BLaER1 (cell line): ENCODE measurements around the gene PPP2R5D.

Source experiments
- H3K27ac ChIP-seq: shearing (Covaris generic); formaldehyde crosslinking; 2 replicates; pipeline ENCODE4 v1.8.1; 2022
- H3K27me3 ChIP-seq: shearing (Covaris generic); formaldehyde crosslinking; 2 replicates; pipeline ENCODE4 v1.8.1; 2022
- H3K36me3 ChIP-seq: shearing (Covaris generic); formaldehyde crosslinking; 2 replicates; pipeline ENCODE4 v1.8.1; 2022
- H3K4me1 ChIP-seq: shearing (Covaris generic); formaldehyde crosslinking; 2 replicates; pipeline ENCODE4 v1.8.1; 2022
- H3K4me2 ChIP-seq: shearing (Covaris generic); formaldehyde crosslinking; 2 replicates; pipeline ENCODE4 v1.8.1; 2022
- H3K4me3 ChIP-seq: shearing (Covaris generic); formaldehyde crosslinking; 2 replicates; pipeline ENCODE4 v1.8.1; 2022
- H3K9ac ChIP-seq: shearing (Covaris generic); formaldehyde crosslinking; 2 replicates; pipeline ENCODE4 v1.8.1; 2022
- H3K9me3 ChIP-seq: shearing (Covaris generic); formaldehyde crosslinking; 2 replicates; pipeline ENCODE4 v1.8.1; 2022
- H4K20me1 ChIP-seq: shearing (Covaris generic); formaldehyde crosslinking; 2 replicates; pipeline ENCODE4 v1.8.1; 2022
- Cebpa-rat ChIP-seq: shearing (Covaris generic); IDR thresholded peaks from 2 replicates; pipeline ENCODE4 v1.8.1; 2022

PPP2R5D gene

GRCh38 chr6:42963179-42963854 lies 21.1 kb upstream of the PPP2R5D start:
- Histone ChIP-seq H3K9me3 (no peaks in the 10 kb centered on the region), H3K9ac (no peak overlapping the region), H3K4me3 (no peak overlapping the region), H3K27me3 (peaks cover 38% of the 10 kb centered on the region), H4K20me1 (peaks cover 25% of the 10 kb centered on the region), H3K4me1 (peaks cover 9% of the 10 kb centered on the region; the same call in 1 of the 2 replicates), H3K27ac (no peak overlapping the region), H3K4me2 (no peak overlapping the region), H3K36me3 (peaks cover 76% of the 10 kb centered on the region)
- TF ChIP-seq Cebpa-rat, result no peak

- no peak for TF ChIP-seq Cebpa-rat
- Histone ChIP-seq H3K4me3 (no peak overlapping the region), H3K27me3 (peaks cover 34% of the 10 kb centered on the region), H3K4me1 (peaks cover 11% of the 10 kb centered on the region; the same call in 1 of the 2 replicates), H4K20me1 (peaks cover 25% of the 10 kb centered on the region), H3K9ac (0 out of 2 replicates have a peak overlapping the region, but pooled peaks have one; percentile 14), H3K36me3 (peaks cover 83% of the 10 kb centered on the region), H3K27ac (no peak overlapping the region), H3K4me2 (no peak overlapping the region), H3K9me3 (no peaks in the 10 kb centered on the region)
Observed at GRCh38 chr6:42963855-42964605, 20.3 kb upstream of the PPP2R5D start.

- Histone ChIP-seq H3K27ac (no peak overlapping the region), H3K4me3 (no peak overlapping the region), H3K4me1 (peaks cover 4% of the 10 kb centered on the region; the same call in 1 of the 2 replicates), H3K9ac (no peak overlapping the region), H4K20me1 (peaks cover 9% of the 10 kb centered on the region; the same call in 1 of the 2 replicates), H3K27me3 (peaks cover 8% of the 10 kb centered on the region; the same call in 1 of the 2 replicates), H3K4me2 (no peak overlapping the region), H3K36me3 (peaks cover 93% of the 10 kb centered on the region), H3K9me3 (no peaks in the 10 kb centered on the region)
- TF ChIP-seq Cebpa-rat, result no peak
Observed at GRCh38 chr6:42966571-42966970, 17.8 kb upstream of the PPP2R5D start.

GRCh38 chr6:42967228-42967627 lies 17.1 kb upstream of the PPP2R5D start:
- TF ChIP-seq Cebpa-rat, result no peak
- Histone ChIP-seq H3K27me3 (peaks cover 2% of the 10 kb centered on the region; the same call in 1 of the 2 replicates), H3K36me3 (peaks cover 92% of the 10 kb centered on the region), H3K4me3 (no peak overlapping the region), H4K20me1 (peaks cover 3% of the 10 kb centered on the region; the same call in 1 of the 2 replicates), H3K4me2 (no peak overlapping the region), H3K9me3 (no peaks in the 10 kb centered on the region), H3K4me1 (peaks cover 4% of the 10 kb centered on the region; the same call in 1 of the 2 replicates), H3K9ac (peak overlapping the region; percentile 43; the same call in 1 of the 2 replicates), H3K27ac (no peak overlapping the region)

GRCh38 chr6:42968126-42968701 lies 16.2 kb upstream of the PPP2R5D start:
- no peaks in the 10 kb centered on the region; the same call in 1 of the 2 replicates for H4K20me1 ChIP-seq

GRCh38 chr6:42968783-42969182 lies 15.6 kb upstream of the PPP2R5D start:
- H3K9ac ChIP-seq, result no peak overlapping the region

More at GRCh38 chr6:42968126-42968701, 16.2 kb upstream of the PPP2R5D start:
- Histone ChIP-seq H3K4me3 (no peak overlapping the region), H3K4me1 (peaks cover 4% of the 10 kb centered on the region; the same call in 1 of the 2 replicates), H3K27ac (no peak overlapping the region), H3K9ac (no peak overlapping the region), H3K4me2 (no peak overlapping the region), H3K9me3 (no peaks in the 10 kb centered on the region), H3K27me3 (no peaks in the 10 kb centered on the region), H3K36me3 (peaks cover 90% of the 10 kb centered on the region)
- TF ChIP-seq Cebpa-rat, result no peak

GRCh38 chr6:42969431-42969830 lies 14.9 kb upstream of the PPP2R5D start:
- TF ChIP-seq Cebpa-rat, result no peak
- H4K20me1 ChIP-seq, result peaks cover 9% of the 10 kb centered on the region; the same call in 1 of the 2 replicates
- H3K36me3 ChIP-seq, result peaks cover 90% of the 10 kb centered on the region
- peaks cover 4% of the 10 kb centered on the region; the same call in 1 of the 2 replicates for H3K4me1 ChIP-seq
- H3K9ac ChIP-seq, result no peak overlapping the region
- H3K4me3 ChIP-seq, result no peak overlapping the region
- H3K4me2 ChIP-seq, result no peak overlapping the region
- no peak overlapping the region for H3K27ac ChIP-seq
- H3K27me3 ChIP-seq, result no peaks in the 10 kb centered on the region
- H3K9me3 ChIP-seq, result no peaks in the 10 kb centered on the region

More at GRCh38 chr6:42968783-42969182, 15.6 kb upstream of the PPP2R5D start:
- H3K27me3 ChIP-seq, result no peaks in the 10 kb centered on the region
- H3K36me3 ChIP-seq, result peaks cover 92% of the 10 kb centered on the region
- H3K9me3 ChIP-seq, result no peaks in the 10 kb centered on the region
- no peak for TF ChIP-seq Cebpa-rat
- H3K4me3 ChIP-seq, result no peak overlapping the region
- H3K4me1 ChIP-seq, result peaks cover 4% of the 10 kb centered on the region; the same call in 1 of the 2 replicates
- H4K20me1 ChIP-seq, result peaks cover 5% of the 10 kb centered on the region; the same call in 1 of the 2 replicates
- H3K27ac ChIP-seq, result no peak overlapping the region
- H3K4me2 ChIP-seq, result no peak overlapping the region

- Histone ChIP-seq H4K20me1 (peaks cover 9% of the 10 kb centered on the region; the same call in 1 of the 2 replicates), H3K36me3 (peaks cover 90% of the 10 kb centered on the region), H3K27me3 (no peaks in the 10 kb centered on the region), H3K4me2 (no peak overlapping the region), H3K4me3 (no peak overlapping the region), H3K9ac (no peak overlapping the region), H3K27ac (no peak overlapping the region), H3K9me3 (no peaks in the 10 kb centered on the region), H3K4me1 (peaks cover 4% of the 10 kb centered on the region; the same call in 1 of the 2 replicates)
- no peak for TF ChIP-seq Cebpa-rat
Observed at GRCh38 chr6:42969934-42970333, 14.4 kb upstream of the PPP2R5D start.

GRCh38 chr6:42970871-42971612 lies 13.3 kb upstream of the PPP2R5D start:
- no peaks in the 10 kb centered on the region for H3K27me3 ChIP-seq
- peaks cover 9% of the 10 kb centered on the region; the same call in 1 of the 2 replicates for H4K20me1 ChIP-seq
- H3K27ac ChIP-seq, result no peak overlapping the region
- H3K4me3 ChIP-seq, result no peak overlapping the region
- no peaks in the 10 kb centered on the region for H3K9me3 ChIP-seq
- peaks cover 81% of the 10 kb centered on the region for H3K36me3 ChIP-seq
- H3K4me1 ChIP-seq, result peaks cover 4% of the 10 kb centered on the region; the same call in 1 of the 2 replicates
- no peak for TF ChIP-seq Cebpa-rat
- no peak overlapping the region for H3K9ac ChIP-seq
- H3K4me2 ChIP-seq, result no peak overlapping the region
